Parathyroid adenoma (tissue), 2 donors: Measurements from ENCODE around the gene DNASE1L2.

Source experiments
- H2AFZ ChIP-seq: fragments of 300-600 bp; sonication (generic); one replicate; pipeline ENCODE4 v1.7.0; 2017; ENCODE audit warnings: antibody characterized with exemption, mild to moderate bottlenecking
- H3K27ac ChIP-seq: fragments of 300-600 bp; sonication (generic); one replicate; pipeline ENCODE4 v1.7.0; 2017
- H3K27me3 ChIP-seq: fragments of 300-600 bp; sonication (generic); one replicate; pipeline ENCODE4 v1.7.0; 2017; ENCODE audit warnings: low read length; ENCODE audit not compliant: control insufficient read depth, insufficient read depth
- H3K36me3 ChIP-seq: fragments of 300-600 bp; sonication (generic); one replicate; pipeline ENCODE4 v1.7.0; 2017; ENCODE audit warnings: low read length; ENCODE audit not compliant: control insufficient read depth, insufficient read depth
- H3K4me1 ChIP-seq: fragments of 300-600 bp; sonication (generic); one replicate; pipeline ENCODE4 v1.7.0; 2017; ENCODE audit warnings: control low read depth
- H3K4me2 ChIP-seq: fragments of 300-600 bp; sonication (generic); one replicate; pipeline ENCODE4 v1.7.0; 2017; ENCODE audit warnings: low read length
- H3K4me3 ChIP-seq: fragments of 300-600 bp; sonication (generic); one replicate; pipeline ENCODE4 v1.7.0; 2017; ENCODE audit warnings: low read depth, low read length
- H3K79me2 ChIP-seq: fragments of 300-600 bp; sonication (generic); one replicate; pipeline ENCODE4 v1.7.0; 2017; ENCODE audit warnings: control low read depth
- H3K9ac ChIP-seq: fragments of 300-600 bp; sonication (generic); one replicate; pipeline ENCODE4 v1.7.0; 2017; ENCODE audit warnings: mild to moderate bottlenecking
- H3K9me3 ChIP-seq: fragments of 300-600 bp; sonication (generic); one replicate; pipeline ENCODE4 v1.7.0; 2017; ENCODE audit warnings: low read length; ENCODE audit not compliant: control insufficient read depth
- TF ChIP-seq, protein P1 (sequence below): fragments of 300-600 bp; sonication (generic); IDR thresholded peaks from one replicate; pipeline ENCODE4 v1.7.0; 2017; ENCODE audit warnings: antibody characterized with exemption, mild to moderate bottlenecking
- donor health status: primary hyperparathyroidism.

Gene DNASE1L2

GRCh38 chr16:2243781-2244180 lies 7.5 kb downstream of the DNASE1L2 start:
- no peak overlapping the region for H3K4me2 ChIP-seq
- H3K4me1 ChIP-seq, result no peaks in the 10 kb centered on the region
- no peaks in the 10 kb centered on the region for H3K79me2 ChIP-seq
- H3K27me3 ChIP-seq, result no peaks in the 10 kb centered on the region
- no peak overlapping the region for H3K27ac ChIP-seq
- no peaks in the 10 kb centered on the region for H3K9me3 ChIP-seq
- TF ChIP-seq, protein P1, sequence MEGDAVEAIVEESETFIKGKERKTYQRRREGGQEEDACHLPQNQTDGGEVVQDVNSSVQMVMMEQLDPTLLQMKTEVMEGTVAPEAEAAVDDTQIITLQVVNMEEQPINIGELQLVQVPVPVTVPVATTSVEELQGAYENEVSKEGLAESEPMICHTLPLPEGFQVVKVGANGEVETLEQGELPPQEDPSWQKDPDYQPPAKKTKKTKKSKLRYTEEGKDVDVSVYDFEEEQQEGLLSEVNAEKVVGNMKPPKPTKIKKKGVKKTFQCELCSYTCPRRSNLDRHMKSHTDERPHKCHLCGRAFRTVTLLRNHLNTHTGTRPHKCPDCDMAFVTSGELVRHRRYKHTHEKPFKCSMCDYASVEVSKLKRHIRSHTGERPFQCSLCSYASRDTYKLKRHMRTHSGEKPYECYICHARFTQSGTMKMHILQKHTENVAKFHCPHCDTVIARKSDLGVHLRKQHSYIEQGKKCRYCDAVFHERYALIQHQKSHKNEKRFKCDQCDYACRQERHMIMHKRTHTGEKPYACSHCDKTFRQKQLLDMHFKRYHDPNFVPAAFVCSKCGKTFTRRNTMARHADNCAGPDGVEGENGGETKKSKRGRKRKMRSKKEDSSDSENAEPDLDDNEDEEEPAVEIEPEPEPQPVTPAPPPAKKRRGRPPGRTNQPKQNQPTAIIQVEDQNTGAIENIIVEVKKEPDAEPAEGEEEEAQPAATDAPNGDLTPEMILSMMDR, result no peak
- no peak overlapping the region for H3K4me3 ChIP-seq
- no peak overlapping the region for H3K9ac ChIP-seq
- no peaks in the 10 kb centered on the region for H3K36me3 ChIP-seq
- no peak overlapping the region for H2AFZ ChIP-seq

DNA sequence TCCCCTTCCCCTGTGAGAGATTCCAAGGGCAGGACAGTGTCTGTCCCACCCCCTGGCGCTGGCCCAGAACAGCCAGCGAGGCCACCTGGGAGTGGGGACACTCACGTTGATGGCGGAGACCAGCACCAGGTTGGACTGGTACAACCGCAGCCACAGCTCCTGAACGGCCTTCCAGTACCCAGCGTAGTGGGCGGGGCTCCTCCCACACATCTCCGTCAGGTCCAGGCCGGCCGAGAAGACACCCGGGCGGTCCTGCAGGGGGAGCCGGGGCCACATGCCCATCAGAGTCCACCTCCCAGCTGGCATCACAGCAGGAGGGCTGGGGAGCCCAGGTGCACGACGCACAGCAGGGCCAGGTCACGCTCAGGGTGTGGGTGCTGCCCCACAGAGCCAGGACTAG lies 8.1 kb downstream of the DNASE1L2 start:
- TF ChIP-seq, protein P1, result no peak
- H3K36me3 ChIP-seq, result no peaks in the 10 kb centered on the region
- H3K9ac ChIP-seq, result no peak overlapping the region
- no peaks in the 10 kb centered on the region for H3K27me3 ChIP-seq
- H3K4me3 ChIP-seq, result no peak overlapping the region
- H3K4me1 ChIP-seq, result no peaks in the 10 kb centered on the region
- no peak overlapping the region for H3K27ac ChIP-seq
- no peak overlapping the region for H3K4me2 ChIP-seq
- H3K79me2 ChIP-seq, result no peaks in the 10 kb centered on the region
- no peaks in the 10 kb centered on the region for H3K9me3 ChIP-seq
- H2AFZ ChIP-seq, result no peak overlapping the region

- Histone ChIP-seq H3K4me3 (no peak overlapping the region), H3K27me3 (no peaks in the 10 kb centered on the region), H3K4me1 (no peaks in the 10 kb centered on the region), H3K9ac (no peak overlapping the region), H3K36me3 (no peaks in the 10 kb centered on the region), H3K4me2 (no peak overlapping the region), H3K79me2 (no peaks in the 10 kb centered on the region), H2AFZ (no peak overlapping the region), H3K27ac (no peak overlapping the region), H3K9me3 (no peaks in the 10 kb centered on the region)
- TF ChIP-seq, protein P1, result no peak
Observed at GRCh38 chr16:2244926-2245795, 8.9 kb downstream of the DNASE1L2 start.

GRCh38 chr16:2246301-2246885 lies 10.1 kb downstream of the DNASE1L2 start:
- Histone ChIP-seq H3K36me3 (no peaks in the 10 kb centered on the region), H2AFZ (no peak overlapping the region), H3K9me3 (no peaks in the 10 kb centered on the region), H3K27ac (no peak overlapping the region), H3K79me2 (no peaks in the 10 kb centered on the region), H3K4me2 (no peak overlapping the region), H3K4me3 (no peak overlapping the region), H3K4me1 (no peaks in the 10 kb centered on the region), H3K9ac (no peak overlapping the region), H3K27me3 (no peaks in the 10 kb centered on the region)
- TF ChIP-seq, protein P1, result no peak
